22Rv1 (cell line): ENCODE results near the gene APEH.

Experiments
- ZFX ChIP-seq: fragments of 450-650 bp; IDR thresholded peaks from 2 replicates; pipeline ENCODE4 v1.6.1; 2017; ENCODE audit warnings: antibody characterized with exemption, borderline replicate concordance
- TF ChIP-seq, protein P1 (sequence below): fragments of 450-650 bp; IDR thresholded peaks from 2 replicates; pipeline ENCODE4 v1.5.1; 2017; ENCODE audit warnings: mild to moderate bottlenecking

GRCh38 chr3:49706456-49707112, 32.4 kb downstream of the APEH start:
- TF ChIP-seq, protein P1, sequence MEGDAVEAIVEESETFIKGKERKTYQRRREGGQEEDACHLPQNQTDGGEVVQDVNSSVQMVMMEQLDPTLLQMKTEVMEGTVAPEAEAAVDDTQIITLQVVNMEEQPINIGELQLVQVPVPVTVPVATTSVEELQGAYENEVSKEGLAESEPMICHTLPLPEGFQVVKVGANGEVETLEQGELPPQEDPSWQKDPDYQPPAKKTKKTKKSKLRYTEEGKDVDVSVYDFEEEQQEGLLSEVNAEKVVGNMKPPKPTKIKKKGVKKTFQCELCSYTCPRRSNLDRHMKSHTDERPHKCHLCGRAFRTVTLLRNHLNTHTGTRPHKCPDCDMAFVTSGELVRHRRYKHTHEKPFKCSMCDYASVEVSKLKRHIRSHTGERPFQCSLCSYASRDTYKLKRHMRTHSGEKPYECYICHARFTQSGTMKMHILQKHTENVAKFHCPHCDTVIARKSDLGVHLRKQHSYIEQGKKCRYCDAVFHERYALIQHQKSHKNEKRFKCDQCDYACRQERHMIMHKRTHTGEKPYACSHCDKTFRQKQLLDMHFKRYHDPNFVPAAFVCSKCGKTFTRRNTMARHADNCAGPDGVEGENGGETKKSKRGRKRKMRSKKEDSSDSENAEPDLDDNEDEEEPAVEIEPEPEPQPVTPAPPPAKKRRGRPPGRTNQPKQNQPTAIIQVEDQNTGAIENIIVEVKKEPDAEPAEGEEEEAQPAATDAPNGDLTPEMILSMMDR, result no peak
- TF ChIP-seq ZFX, result no peak
